ENCODE results near the gene HACL1.

- TF ChIP-seq GLI4 (tag by site-specific recombination; IDR thresholded peaks at IDR 0.05), result no peak
- TF ChIP-seq ZNF776 (tag by site-specific recombination; IDR thresholded peaks at IDR 0.05; ENCODE audit: borderline replicate concordance), result no peak
- no peak for TF ChIP-seq CTCF (tag by site-specific recombination; IDR thresholded peaks at IDR 0.05)
- TF ChIP-seq ZBTB20 (tag by site-specific recombination; IDR thresholded peaks at IDR 0.05), result peak; percentile 36; the same call in 1 of the 2 replicates
- TF ChIP-seq ZNF391 (tag by site-specific recombination; IDR thresholded peaks at IDR 0.05; ENCODE audit: borderline replicate concordance, low read depth), result no peak
- TF ChIP-seq ZXDB (tag by site-specific recombination; IDR thresholded peaks at IDR 0.05), result peak; percentile 19; the same call in 1 of the 2 replicates
- TF ChIP-seq ZNF629 (tag by site-specific recombination; IDR thresholded peaks at IDR 0.05), result no peak
- no peak for TF ChIP-seq ZNF704 (tag by site-specific recombination; IDR thresholded peaks at IDR 0.05)
- TF ChIP-seq OSR2 (tag by site-specific recombination; IDR thresholded peaks at IDR 0.05), result no peak
- no peak for TF ChIP-seq ZNF530 (tag by site-specific recombination; IDR thresholded peaks at IDR 0.05; ENCODE audit: low read depth)
- no peak for TF ChIP-seq ZNF132 (tag by site-specific recombination; IDR thresholded peaks at IDR 0.05; ENCODE audit: borderline replicate concordance)
- TF ChIP-seq BCL11A (tag by site-specific recombination; IDR thresholded peaks at IDR 0.05; ENCODE audit: low read depth), result no peak
Measured at GRCh38 chr3:15633766-15634598, 32.6 kb upstream of the HACL1 start.

All from HEK293 (cell line).